Glomerular endothelial cell (primary cell): ENCODE results near the gene LRMDA. TPM values are rescaled to one million over a fixed set of nuclear protein-coding genes. Genes with fewer than 3 reads are reported as not detected.

Experiments used
- DNase-seq: peaks from one replicate; pipeline ENCODE4 v3.0.0-alpha.2; 2011; ENCODE audit warnings: low read depth, low spot score; ENCODE audit errors: extremely low read depth
- total RNA-seq: library from RNA; depleted of rRNA; stranded (reverse); fragments of >200 nt; gene quantifications from 2 replicates; pipeline ENCODE4 v1.2.3, GENCODE V29; 2015

LRMDA gene
- total RNA-seq, 1 donor from 2014 or later, result 25.7 TPM

- DNase-seq, result no peak
These were observed 868.1 kb downstream of the LRMDA start for GRCh38 chr10:76299501-76299900.

- no peak for DNase-seq
These were observed 869.8 kb downstream of the LRMDA start for GRCh38 chr10:76301211-76301610.

GRCh38 chr10:76301950-76302349, 870.5 kb downstream of the LRMDA start:
- no peak for DNase-seq

- DNase-seq, result no peak
These were observed 871.1 kb downstream of the LRMDA start for GRCh38 chr10:76302481-76302880.

- DNase-seq, result no peak
These were observed 871.7 kb downstream of the LRMDA start for GRCh38 chr10:76302961-76303630.

- DNase-seq, result no peak
These were observed 872.4 kb downstream of the LRMDA start for GRCh38 chr10:76303682-76304316.

GRCh38 chr10:76305930-76306615, 874.6 kb downstream of the LRMDA start:
- no peak for DNase-seq

GRCh38 chr10:76306856-76307255, 875.4 kb downstream of the LRMDA start:
- DNase-seq, result no peak

- DNase-seq, result no peak
These were observed 877.6 kb downstream of the LRMDA start for GRCh38 chr10:76309070-76309469.

GRCh38 chr10:76309741-76310587, 878.5 kb downstream of the LRMDA start:
- DNase-seq, result no peak

- no peak for DNase-seq
These were observed 879.2 kb downstream of the LRMDA start for GRCh38 chr10:76310588-76311080.

GRCh38 chr10:76311752-76312636, 880.6 kb downstream of the LRMDA start:
- DNase-seq, result no peak

GRCh38 chr10:76315240-76315639, 883.8 kb downstream of the LRMDA start:
- no peak for DNase-seq

GRCh38 chr10:76316234-76316633, 884.8 kb downstream of the LRMDA start:
- no peak for DNase-seq

GRCh38 chr10:76317078-76317477, 885.7 kb downstream of the LRMDA start:
- DNase-seq, result no peak

- no peak for DNase-seq
These were observed 886.8 kb downstream of the LRMDA start for GRCh38 chr10:76318211-76318610.

GRCh38 chr10:76319661-76320060, 888.2 kb downstream of the LRMDA start:
- no peak for DNase-seq

- no peak for DNase-seq
These were observed 892.9 kb downstream of the LRMDA start for GRCh38 chr10:76324283-76324682.

- DNase-seq, result no peak
These were observed 896.0 kb downstream of the LRMDA start for GRCh38 chr10:76327441-76327840.

GRCh38 chr10:76328348-76328747, 896.9 kb downstream of the LRMDA start:
- DNase-seq, result no peak
